SH-SY5Y (cell line): ENCODE data around the gene DNAJC17.

Source experiments
- GATA2 ChIP-seq: IDR thresholded peaks from 2 replicates; pipeline ENCODE4 v1.6.1; 2011; ENCODE audit warnings: mild to moderate bottlenecking, low read depth, low read length
- GATA3 ChIP-seq: IDR thresholded peaks from 2 replicates; pipeline ENCODE4 v1.6.1; 2011; ENCODE audit warnings: low read depth, mild to moderate bottlenecking, low read length, moderate library complexity

DNAJC17 gene

GRCh38 chr15:40789999-40790398, 17.3 kb downstream of the DNAJC17 start:
- no peak for TF ChIP-seq GATA3
- TF ChIP-seq GATA2: no peak

DNA sequence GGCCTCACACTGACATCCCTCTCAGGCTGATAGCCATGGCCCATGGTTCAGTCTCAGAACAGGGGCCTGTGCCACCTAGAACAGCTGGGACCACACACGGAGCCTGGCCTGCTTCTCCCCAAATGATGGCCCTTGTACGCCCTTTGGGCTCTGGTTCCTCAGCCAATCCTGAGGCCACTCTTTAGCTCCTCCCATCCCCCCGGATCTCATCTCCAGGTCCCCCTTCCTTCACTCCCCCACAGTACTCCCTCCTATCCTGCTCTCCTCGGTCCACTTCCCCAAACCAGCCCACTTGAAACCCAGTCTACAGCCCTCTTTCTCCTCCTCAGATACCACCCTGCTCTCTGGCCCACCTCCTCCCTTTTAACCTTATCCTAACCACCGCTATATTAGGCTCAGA, 18.2 kb downstream of the DNAJC17 start:
- TF ChIP-seq GATA2: no peak
- TF ChIP-seq GATA3: no peak

GRCh38 chr15:40787991-40788390, 19.3 kb downstream of the DNAJC17 start:
- TF ChIP-seq GATA3 (no peak), GATA2 (no peak)

- no peak for TF ChIP-seq GATA2
- no peak for TF ChIP-seq GATA3
Measured at GRCh38 chr15:40787344-40787841, 19.9 kb downstream of the DNAJC17 start.

DNA sequence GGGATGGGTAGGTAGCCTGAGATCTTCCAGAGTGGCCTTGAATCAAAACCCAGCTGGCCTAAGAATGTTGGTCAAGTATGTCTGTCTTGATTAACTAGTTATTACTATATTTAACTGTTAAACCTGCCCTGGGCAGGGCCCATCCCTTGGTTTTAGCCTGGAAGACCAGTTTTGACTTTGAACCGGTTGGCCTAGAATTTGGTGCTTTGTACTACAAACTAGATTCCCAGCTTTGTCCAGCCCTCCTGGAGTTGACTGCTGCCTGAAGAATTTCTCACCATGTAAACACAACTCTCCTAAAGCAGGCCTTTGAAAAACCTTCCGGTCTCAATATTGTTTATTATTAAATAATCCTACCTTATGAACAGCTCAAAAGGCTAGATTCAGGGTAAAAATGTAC, 21.5 kb downstream of the DNAJC17 start:
- TF ChIP-seq GATA3: no peak
- no peak for TF ChIP-seq GATA2

DNA sequence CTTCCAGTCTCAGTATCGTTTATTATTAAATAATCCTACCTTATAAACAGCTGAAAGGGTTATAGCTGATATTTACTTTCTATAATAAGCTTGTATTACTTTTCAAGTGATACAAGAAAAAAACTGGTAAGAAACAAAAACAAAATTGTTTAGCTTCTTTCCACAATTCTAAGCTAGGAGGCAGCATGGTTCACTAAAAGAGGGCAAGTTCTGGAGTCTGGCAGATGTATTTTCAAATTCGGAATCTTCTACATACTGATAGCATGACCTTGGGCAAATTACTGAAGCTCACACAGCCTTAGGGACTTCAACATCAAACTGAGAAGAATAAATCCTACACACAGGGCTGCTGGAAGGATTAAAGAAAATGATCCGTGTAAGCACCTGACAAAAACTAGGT, 22.1 kb downstream of the DNAJC17 start:
- no peak for TF ChIP-seq GATA2
- no peak for TF ChIP-seq GATA3

GRCh38 chr15:40782609-40783227, 24.6 kb downstream of the DNAJC17 start:
- TF ChIP-seq GATA2 (no peak), GATA3 (no peak)

DNA sequence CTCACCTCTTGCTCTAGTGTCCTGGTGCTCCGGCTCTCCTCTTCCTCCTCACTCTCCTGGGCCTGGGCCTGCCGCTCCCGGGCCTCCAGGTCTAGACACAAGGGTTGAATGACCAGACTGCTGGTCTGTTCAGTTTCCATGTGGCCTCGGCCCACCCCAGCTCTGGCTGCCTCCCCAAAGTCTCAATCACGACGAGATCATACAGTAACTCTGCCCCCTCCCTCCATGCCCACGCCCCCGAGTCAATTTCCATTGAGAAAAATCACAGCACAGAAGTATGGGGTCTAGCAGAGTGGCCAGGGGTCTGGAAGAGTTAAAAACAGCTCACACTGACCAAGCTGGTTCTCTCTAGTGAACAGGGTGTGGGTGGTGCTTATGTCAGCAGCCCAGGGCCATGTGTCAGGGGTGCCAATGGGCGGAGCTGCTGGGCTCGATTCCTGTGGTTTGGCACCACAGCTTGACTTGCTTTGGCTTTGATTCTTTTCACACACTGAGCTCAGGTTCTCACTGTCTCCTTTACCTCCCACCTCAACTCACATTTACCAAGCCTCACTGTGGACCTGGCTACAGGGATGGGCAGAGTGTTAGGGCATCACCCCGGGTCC, 30.6 kb downstream of the DNAJC17 start:
- TF ChIP-seq GATA2 (no peak), GATA3 (no peak)

- TF ChIP-seq GATA3 (no peak), GATA2 (no peak)
Measured at GRCh38 chr15:40775740-40776536, 31.3 kb downstream of the DNAJC17 start.

- TF ChIP-seq GATA2 (no peak), GATA3 (no peak)
Measured at GRCh38 chr15:40775007-40775406, 32.3 kb downstream of the DNAJC17 start.

GRCh38 chr15:40773902-40774301, 33.4 kb downstream of the DNAJC17 start:
- TF ChIP-seq GATA3 (no peak), GATA2 (no peak)

DNA sequence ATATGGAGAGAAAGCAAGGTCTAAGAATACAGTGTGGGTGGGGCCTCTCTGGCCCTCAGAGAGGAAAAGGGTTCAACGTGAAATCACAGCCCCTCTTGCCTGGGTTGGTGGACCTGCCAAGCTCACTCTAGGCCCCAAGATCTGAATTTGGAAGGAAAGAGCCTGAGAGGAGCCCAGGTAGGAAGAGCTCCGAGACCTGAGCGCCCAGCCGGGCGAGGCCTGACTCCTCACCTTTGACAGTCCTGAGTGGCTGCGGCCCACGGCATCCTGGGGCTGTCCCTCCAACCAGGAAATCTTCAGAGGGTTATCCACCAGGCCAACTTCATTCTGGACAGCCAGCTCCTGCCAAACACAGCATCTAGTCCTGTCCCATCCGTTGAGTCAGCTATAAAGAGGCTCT, 33.8 kb downstream of the DNAJC17 start:
- TF ChIP-seq GATA2 (no peak), GATA3 (no peak)

DNA sequence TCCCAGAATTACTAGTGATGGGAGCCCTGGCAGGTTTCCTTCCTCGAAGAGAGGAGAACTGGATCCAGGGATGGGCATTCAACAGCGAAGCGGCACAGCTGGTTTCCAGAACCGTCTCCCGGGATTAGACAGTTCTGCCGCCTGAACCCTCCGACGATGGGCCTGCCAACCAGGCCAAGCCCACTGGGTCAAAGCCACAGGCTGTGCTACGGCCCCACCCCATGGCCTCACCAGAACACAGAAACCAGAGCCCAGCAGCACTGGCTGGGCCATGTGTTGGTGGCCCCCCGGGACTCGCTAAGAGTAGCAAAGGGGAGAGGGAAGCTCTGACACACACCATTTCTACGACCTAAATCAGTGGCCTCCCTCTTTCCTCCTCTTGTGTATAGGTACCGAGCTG, 35.3 kb downstream of the DNAJC17 start:
- TF ChIP-seq GATA2 (no peak), GATA3 (no peak)

DNA sequence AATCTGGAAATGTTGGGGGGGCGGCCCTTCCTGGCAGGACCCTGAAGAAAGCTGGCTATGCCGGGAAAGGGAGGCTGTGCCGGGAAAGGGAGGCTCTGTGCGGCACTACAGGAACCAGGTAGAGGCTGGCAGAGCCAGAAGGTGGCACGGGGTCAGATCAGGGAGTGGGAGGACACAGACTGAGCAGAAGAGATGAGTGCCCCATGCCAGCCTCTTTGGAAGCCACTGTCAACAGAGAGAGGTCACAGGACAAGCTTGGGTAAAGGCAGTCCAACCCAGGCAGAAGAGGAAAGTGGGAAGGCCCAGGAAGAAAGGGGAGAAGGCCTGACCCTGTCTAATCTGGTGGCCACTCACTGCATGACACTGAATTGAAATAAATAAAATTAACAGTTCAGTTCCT, 36.0 kb downstream of the DNAJC17 start:
- no peak for TF ChIP-seq GATA2
- TF ChIP-seq GATA3: no peak
